ENCODE data around the gene FCN1. TPM values are rescaled to one million over a fixed set of nuclear protein-coding genes. Genes with fewer than 3 reads are reported as not detected.

FCN1 gene
- polyA plus RNA-seq, 1 of the 3 experiments (the other 2 are of a cell fraction), result not detected

DNA sequence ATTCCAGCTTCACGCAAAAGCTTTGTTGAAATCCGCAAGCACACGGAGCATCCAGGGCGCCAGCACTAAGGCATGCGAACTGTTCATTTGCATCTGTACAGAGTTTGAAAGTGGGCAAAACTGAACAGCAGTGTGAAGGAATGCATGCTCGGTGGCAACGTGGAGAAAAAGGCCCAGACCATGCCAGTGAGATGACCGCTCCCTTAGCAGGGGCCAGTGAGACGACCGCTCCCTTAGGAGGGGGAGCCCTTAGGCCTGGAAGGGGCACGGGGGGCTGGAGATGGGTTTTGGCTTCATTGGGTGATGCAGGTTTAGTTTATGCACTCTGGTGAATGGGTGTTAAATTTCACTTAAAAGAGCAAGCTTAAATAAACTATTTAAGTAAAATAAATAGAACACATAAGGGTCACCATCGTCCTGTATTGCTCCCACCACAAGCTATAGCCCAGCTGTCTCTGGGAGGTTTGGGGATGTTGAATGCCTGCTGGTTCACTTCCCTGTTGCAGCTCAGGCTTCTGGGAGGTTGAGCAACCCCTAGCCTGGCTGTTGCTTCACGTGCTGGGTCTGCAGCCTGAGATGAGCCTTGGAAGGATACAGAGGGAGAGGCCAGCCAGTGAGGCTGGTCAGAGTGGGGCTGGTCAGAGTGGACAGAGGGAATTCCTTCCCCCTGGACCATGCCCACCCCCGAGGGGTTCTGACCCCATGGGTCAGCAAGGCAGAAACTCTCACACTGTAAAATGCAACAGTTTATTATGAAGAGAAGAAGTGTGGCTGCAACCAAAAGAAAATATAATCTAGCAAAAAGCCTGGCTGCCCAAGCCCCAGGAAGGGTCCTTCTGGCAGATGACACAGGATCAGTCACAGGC, 4.6 kb upstream of the FCN1 start:
- no peaks in the 10 kb centered on the region for H4K20me1 ChIP-seq (ENCODE audit: insufficient read depth)
- H3K9me3 ChIP-seq, result no peaks in the 10 kb centered on the region
- no peak overlapping the region for H3K9ac ChIP-seq
- H3K4me1 ChIP-seq (ENCODE audit: control insufficient read depth in 1 of 2, insufficient read depth in 2 of 2, low read depth in 1 of 2, low read length in 1 of 2), result no peaks in the 10 kb centered on the region
- H3K27ac ChIP-seq (ENCODE audit: low read depth in 2 of 2, low read length in 1 of 2), result no peak overlapping the region
- no peaks in the 10 kb centered on the region for H3K79me2 ChIP-seq (ENCODE audit: insufficient read depth)
- POLR2A ChIA-PET, result no interaction called here
- DNase-seq, result no peak
- H3K36me3 ChIP-seq (replicated peaks in 1 of 2; ENCODE audit: control insufficient read depth in 1 of 2, insufficient read depth in 2 of 2, low read length in 1 of 2), result no peaks in the 10 kb centered on the region
- H2AFZ ChIP-seq (ENCODE audit: low read depth), result no peak overlapping the region
- 55% methylated on average over 14 of the region's 14 CpGs for WGBS (ENCODE audit: low lambda C conversion rate)
- TF ChIP-seq NRF1 (IDR thresholded peaks at IDR 0.05; ENCODE audit: low read depth, low read length) (no peak), FOSL2 (IDR thresholded peaks at IDR 0.05; ENCODE audit: borderline replicate concordance, low read depth) (no peak), ELF1 (IDR thresholded peaks at IDR 0.05) (no peak), TCF12 (IDR thresholded peaks at IDR 0.05) (no peak), GABPA (IDR thresholded peaks at IDR 0.05; ENCODE audit: low read depth) (no peak), SIN3A (IDR thresholded peaks at IDR 0.05; ENCODE audit: borderline replicate concordance, low read depth, low read length) (no peak), FOXJ3 (CRISPR knock-in tag; IDR thresholded peaks at IDR 0.05) (no peak), RFX5 (IDR thresholded peaks at IDR 0.05; ENCODE audit: low read length) (no peak), JUND (IDR thresholded peaks at IDR 0.05) (no peak), POLR2AphosphoS5 (IDR thresholded peaks at IDR 0.05; ENCODE audit: low read depth, low read length) (no peak), USF1 (IDR thresholded peaks at IDR 0.05; ENCODE audit: borderline replicate concordance, low read depth) (no peak), TEAD4 (IDR thresholded peaks at IDR 0.05; ENCODE audit: borderline replicate concordance, insufficient read depth) (no peak)
- TF ChIP-seq, protein P1, sequence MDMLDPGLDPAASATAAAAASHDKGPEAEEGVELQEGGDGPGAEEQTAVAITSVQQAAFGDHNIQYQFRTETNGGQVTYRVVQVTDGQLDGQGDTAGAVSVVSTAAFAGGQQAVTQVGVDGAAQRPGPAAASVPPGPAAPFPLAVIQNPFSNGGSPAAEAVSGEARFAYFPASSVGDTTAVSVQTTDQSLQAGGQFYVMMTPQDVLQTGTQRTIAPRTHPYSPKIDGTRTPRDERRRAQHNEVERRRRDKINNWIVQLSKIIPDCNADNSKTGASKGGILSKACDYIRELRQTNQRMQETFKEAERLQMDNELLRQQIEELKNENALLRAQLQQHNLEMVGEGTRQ (IDR thresholded peaks at IDR 0.05; ENCODE audit: borderline replicate concordance, low read depth, low read length), result no peak
- TF ChIP-seq, protein P2, sequence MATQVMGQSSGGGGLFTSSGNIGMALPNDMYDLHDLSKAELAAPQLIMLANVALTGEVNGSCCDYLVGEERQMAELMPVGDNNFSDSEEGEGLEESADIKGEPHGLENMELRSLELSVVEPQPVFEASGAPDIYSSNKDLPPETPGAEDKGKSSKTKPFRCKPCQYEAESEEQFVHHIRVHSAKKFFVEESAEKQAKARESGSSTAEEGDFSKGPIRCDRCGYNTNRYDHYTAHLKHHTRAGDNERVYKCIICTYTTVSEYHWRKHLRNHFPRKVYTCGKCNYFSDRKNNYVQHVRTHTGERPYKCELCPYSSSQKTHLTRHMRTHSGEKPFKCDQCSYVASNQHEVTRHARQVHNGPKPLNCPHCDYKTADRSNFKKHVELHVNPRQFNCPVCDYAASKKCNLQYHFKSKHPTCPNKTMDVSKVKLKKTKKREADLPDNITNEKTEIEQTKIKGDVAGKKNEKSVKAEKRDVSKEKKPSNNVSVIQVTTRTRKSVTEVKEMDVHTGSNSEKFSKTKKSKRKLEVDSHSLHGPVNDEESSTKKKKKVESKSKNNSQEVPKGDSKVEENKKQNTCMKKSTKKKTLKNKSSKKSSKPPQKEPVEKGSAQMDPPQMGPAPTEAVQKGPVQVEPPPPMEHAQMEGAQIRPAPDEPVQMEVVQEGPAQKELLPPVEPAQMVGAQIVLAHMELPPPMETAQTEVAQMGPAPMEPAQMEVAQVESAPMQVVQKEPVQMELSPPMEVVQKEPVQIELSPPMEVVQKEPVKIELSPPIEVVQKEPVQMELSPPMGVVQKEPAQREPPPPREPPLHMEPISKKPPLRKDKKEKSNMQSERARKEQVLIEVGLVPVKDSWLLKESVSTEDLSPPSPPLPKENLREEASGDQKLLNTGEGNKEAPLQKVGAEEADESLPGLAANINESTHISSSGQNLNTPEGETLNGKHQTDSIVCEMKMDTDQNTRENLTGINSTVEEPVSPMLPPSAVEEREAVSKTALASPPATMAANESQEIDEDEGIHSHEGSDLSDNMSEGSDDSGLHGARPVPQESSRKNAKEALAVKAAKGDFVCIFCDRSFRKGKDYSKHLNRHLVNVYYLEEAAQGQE (IDR thresholded peaks at IDR 0.05; ENCODE audit: low read depth, low read length), result no peak
- TF ChIP-seq, protein P3, sequence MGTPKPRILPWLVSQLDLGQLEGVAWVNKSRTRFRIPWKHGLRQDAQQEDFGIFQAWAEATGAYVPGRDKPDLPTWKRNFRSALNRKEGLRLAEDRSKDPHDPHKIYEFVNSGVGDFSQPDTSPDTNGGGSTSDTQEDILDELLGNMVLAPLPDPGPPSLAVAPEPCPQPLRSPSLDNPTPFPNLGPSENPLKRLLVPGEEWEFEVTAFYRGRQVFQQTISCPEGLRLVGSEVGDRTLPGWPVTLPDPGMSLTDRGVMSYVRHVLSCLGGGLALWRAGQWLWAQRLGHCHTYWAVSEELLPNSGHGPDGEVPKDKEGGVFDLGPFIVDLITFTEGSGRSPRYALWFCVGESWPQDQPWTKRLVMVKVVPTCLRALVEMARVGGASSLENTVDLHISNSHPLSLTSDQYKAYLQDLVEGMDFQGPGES (IDR thresholded peaks at IDR 0.05; ENCODE audit: low read depth, low read length), result no peak
- no peaks in the 10 kb centered on the region for H3K27me3 ChIP-seq (ENCODE audit: insufficient read depth)
- no peak overlapping the region for H3K4me3 ChIP-seq (ENCODE audit: low read depth in 2 of 2, low read length in 1 of 2)
- H3K4me2 ChIP-seq, result no peak overlapping the region
- no peaks in the 10 kb centered on the region for H3K9me2 ChIP-seq
- CTCF ChIA-PET, result interaction anchor here (1.1 to 1.5 kb wide), 2 partner anchors 11 to 24 kb away, joined by 3 read pairs; no protein-coding TSS in a partner anchor
- H3F3A ChIP-seq (replicated peaks; ENCODE audit: insufficient read depth), result no peaks in the 10 kb centered on the region

Measured in SK-N-SH (cell line).